Gastrocnemius medialis (tissue), 4 donors: ENCODE results near the gene PIGR.

Experiments used
- CTCF ChIP-seq, 5 experiments: fragments of 450-650 bp in 3 of 5; fragments of 200-600 bp in 2 of 5; sonication (generic) in 2 of 5; IDR thresholded peaks in 4 of 5; conservative IDR thresholded peaks in 1 of 5; 1 replicate in 4 of 5; 2 replicates in 1 of 5; pipeline ENCODE4 v1.5.1; 2016 to 2019; ENCODE audit warnings: antibody characterized with exemption in 5 of 5, mild to moderate bottlenecking in 3 of 5, moderate library complexity in 3 of 5
- POLR2A ChIP-seq, 2 donors: fragments of 450-650 bp; IDR thresholded peaks; one replicate each; pipeline ENCODE4 v1.6.1; 2017; ENCODE audit warnings: antibody characterized with exemption in 2 of 2, mild to moderate bottlenecking in 2 of 2, moderate library complexity in 2 of 2

DNA sequence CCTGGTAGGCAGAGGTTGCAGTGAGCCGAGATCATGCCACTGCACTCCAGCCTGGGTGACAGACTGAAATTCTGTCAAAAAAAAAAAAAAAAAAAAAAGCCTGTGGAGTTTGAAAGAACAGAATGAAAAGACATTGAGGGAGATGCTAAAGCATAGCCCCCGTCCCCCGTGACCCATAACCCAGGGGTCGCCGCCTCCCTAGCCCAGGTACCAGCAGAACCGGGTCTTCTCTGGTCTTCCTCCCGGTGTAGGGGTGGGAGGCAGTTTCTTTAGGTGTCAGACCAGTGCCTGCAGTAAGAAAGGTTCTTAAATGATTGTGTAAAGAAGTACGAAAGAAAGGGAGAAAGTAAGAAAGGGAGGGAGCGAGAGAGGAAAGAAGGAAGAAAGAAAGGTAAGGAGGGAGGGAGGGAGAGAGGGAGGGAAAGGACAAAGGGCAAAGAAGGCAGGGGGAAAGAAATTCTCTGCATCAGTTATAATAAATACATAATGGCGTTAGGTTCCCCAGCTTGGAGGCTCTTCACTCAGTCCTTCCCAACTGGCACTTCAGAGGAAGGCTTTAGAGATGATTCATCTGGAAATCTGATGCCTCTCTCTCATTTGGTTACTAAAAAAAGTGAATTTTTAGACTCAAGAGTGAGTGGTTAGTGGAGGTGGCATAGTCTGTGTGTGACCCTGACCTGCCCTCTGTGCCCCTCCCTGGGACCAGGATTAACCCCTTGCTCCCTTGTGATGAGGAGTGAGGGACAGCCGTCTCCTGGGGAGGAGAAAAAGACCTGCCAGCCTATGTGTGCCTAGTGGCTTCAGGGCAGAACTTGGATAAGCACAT, 48.0 kb downstream of the PIGR start:
- TF ChIP-seq CTCF (IDR thresholded peaks at IDR 0.05 in 4 of 5, conservative IDR thresholded peaks at IDR 0.05 in 1 of 5) (no peak), POLR2A (IDR thresholded peaks at IDR 0.05) (no peak)
